Measurements from ENCODE around the gene FBL. TPM values are rescaled to one million over a fixed set of nuclear protein-coding genes. Genes with fewer than 3 reads are reported as not detected.

FBL gene
- total and polyA plus RNA-seq, 2 of the 13 experiments (the other 11 are each of a cell fraction or from before 2014, with no cell fraction given), result 153 to 468 TPM

- TF ChIP-seq THYN1 (CRISPR knock-in tag; IDR thresholded peaks at IDR 0.05; ENCODE audit: borderline replicate concordance, low read depth) (no peak), ZNF83 (CRISPR knock-in tag; IDR thresholded peaks at IDR 0.05; ENCODE audit: borderline replicate concordance) (no peak), JUN (CRISPR knock-in tag; IDR thresholded peaks at IDR 0.05) (no peak), ZNF354B (CRISPR knock-in tag; IDR thresholded peaks at IDR 0.05) (no peak), ZNF20 (CRISPR knock-in tag; IDR thresholded peaks at IDR 0.05) (peak; percentile 98), ZNF205 (CRISPR knock-in tag; IDR thresholded peaks at IDR 0.05) (no peak)
These were observed 12.4 kb upstream of the FBL start (continued) for GRCh38 chr19:39858541-39858940.

DNA sequence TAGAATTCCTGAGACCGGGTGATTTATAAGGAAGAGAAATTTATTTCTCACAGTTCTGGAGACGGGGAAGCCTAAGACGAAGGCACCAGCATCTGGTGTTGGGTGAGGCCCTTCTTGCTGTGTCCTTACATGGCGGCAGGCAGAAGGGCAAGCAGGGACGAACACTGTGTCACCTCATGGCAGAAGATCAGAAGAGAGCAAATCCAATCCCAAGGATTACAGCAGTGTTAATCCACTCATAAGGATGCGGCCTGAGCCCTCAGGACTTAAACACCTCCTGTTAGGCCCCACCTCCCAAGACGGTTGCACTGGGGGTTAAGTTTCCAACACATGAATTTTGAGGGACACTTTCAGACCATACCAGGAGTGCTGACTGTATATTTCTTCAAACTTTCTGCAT, 6.7 kb upstream of the FBL start:
- no peak overlapping the region for H3K9ac ChIP-seq (ENCODE audit: insufficient read depth, low read depth, low read length)
- H2AFZ ChIP-seq (ENCODE audit: low read length), result no peak overlapping the region
- H4K20me1 ChIP-seq (ENCODE audit: insufficient read depth, low read length), result no peaks in the 10 kb centered on the region
- H3K27me3 ChIP-seq (ENCODE audit: control insufficient read depth in 1 of 2, insufficient read depth in 2 of 2, low read length in 2 of 2), result no peaks in the 10 kb centered on the region; a peak in 1 of 5 replicates
- DNase-seq (ENCODE audit: low spot score) (no peak), FAIRE-seq (no peak), ATAC-seq (no peak)
- no TSS peak for BruUV-seq (replicated peaks)
- ChIA-PET POLR2A (no interaction called here), CTCF (ENCODE audit: low intra/inter-chr PET ratio, low total read pairs) (no interaction called here)
- no peak overlapping the region for H3K27ac ChIP-seq (ENCODE audit: extremely low read length, insufficient read depth, low read length)
- H3K36me3 ChIP-seq (replicated peaks in 1 of 2; ENCODE audit: control insufficient read depth in 1 of 2, insufficient read depth in 2 of 2, low read length in 2 of 2), result no peaks in the 10 kb centered on the region
- 78% methylated on average over 7 of the region's 7 CpGs for WGBS (ENCODE audit: low lambda C conversion rate)
- no peak overlapping the region for H3K4me2 ChIP-seq (ENCODE audit: low read depth, low read length)
- in situ Hi-C loops (cut with HindIII; ENCODE audit: extremely low pct_ligation_motif_present, low pct_unique_long_range_greater_than_20kb) (no loop called here), intact Hi-C loops (cut with micrococcal nuclease; ENCODE audit: unreplicated experiment) (no loop called here)
- H3K4me1 ChIP-seq (ENCODE audit: insufficient read depth, low read length), result peaks cover 7% of the 10 kb centered on the region
- H3K79me2 ChIP-seq (ENCODE audit: insufficient read depth, low read length), result no peaks in the 10 kb centered on the region
- H3K9me3 ChIP-seq (ENCODE audit: low read length), result no peaks in the 10 kb centered on the region
- H3K4me3 ChIP-seq (replicated peaks in 1 of 3; ENCODE audit: insufficient read depth in 1 of 3, low read depth in 2 of 3, low read length in 3 of 3), result no peak overlapping the region
- TF ChIP-seq HNF1A (IDR thresholded peaks at IDR 0.05; ENCODE audit: low read depth) (no peak), HNF1A (CRISPR knock-in tag; IDR thresholded peaks at IDR 0.05; ENCODE audit: borderline replicate concordance) (no peak), HES4 (CRISPR knock-in tag; IDR thresholded peaks at IDR 0.05; ENCODE audit: borderline replicate concordance) (no peak), TFE3 (CRISPR knock-in tag; IDR thresholded peaks at IDR 0.05) (no peak), HMGXB3 (CRISPR knock-in tag; IDR thresholded peaks at IDR 0.05; ENCODE audit: borderline replicate concordance) (no peak)
